GM12874 (cell line): ENCODE results near the gene INO80C.

Experiments used
- CTCF ChIP-seq: IDR thresholded peaks from 2 replicates; pipeline ENCODE4 v1.5.1; 2011; ENCODE audit warnings: low read depth, mild to moderate bottlenecking, control low read depth, low read length, moderate library complexity; ENCODE audit not compliant: insufficient read depth

INO80C gene

GRCh38 chr18:35478520-35479435 lies 19.0 kb downstream of the INO80C start:
- TF ChIP-seq CTCF, result no peak

GRCh38 chr18:35477974-35478373 lies 19.8 kb downstream of the INO80C start:
- no peak for TF ChIP-seq CTCF

GRCh38 chr18:35477497-35477896 lies 20.3 kb downstream of the INO80C start:
- no peak for TF ChIP-seq CTCF

GRCh38 chr18:35474884-35475283 lies 22.9 kb downstream of the INO80C start:
- no peak for TF ChIP-seq CTCF

- TF ChIP-seq CTCF, result no peak
Measured at GRCh38 chr18:35473562-35473961, 24.2 kb downstream of the INO80C start.

DNA sequence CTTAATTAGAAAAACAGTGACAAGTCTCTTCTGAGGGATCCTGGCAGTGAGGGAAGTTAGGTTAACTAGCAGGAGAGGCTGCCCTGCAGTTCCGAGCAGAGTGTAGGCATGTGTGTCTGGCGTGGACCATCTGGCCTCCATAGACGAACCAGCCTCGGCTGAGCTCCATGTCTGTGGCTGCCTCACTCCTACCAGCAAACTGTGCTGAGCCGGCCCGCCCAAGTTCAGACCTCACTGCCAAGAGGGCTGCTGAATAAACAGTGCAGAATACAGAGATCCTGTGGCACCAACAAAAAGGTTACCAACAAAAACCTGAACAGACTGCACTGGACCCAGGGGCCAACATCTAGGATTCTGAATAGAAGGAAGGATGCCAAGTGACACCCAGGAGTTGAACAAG lies 27.3 kb downstream of the INO80C start:
- no peak for TF ChIP-seq CTCF

GRCh38 chr18:35469725-35470124 lies 28.0 kb downstream of the INO80C start:
- no peak for TF ChIP-seq CTCF
